Measurements from ENCODE around the gene SYNE1. TPM values are rescaled to one million over a fixed set of nuclear protein-coding genes. Genes with fewer than 3 reads are reported as not detected.

SYNE1 gene
- total and polyA plus RNA-seq, 2 of the 8 experiments (the other 6 are each of a cell fraction or from before 2014, with no cell fraction given), result 2.8 to 5.5 TPM

DNA sequence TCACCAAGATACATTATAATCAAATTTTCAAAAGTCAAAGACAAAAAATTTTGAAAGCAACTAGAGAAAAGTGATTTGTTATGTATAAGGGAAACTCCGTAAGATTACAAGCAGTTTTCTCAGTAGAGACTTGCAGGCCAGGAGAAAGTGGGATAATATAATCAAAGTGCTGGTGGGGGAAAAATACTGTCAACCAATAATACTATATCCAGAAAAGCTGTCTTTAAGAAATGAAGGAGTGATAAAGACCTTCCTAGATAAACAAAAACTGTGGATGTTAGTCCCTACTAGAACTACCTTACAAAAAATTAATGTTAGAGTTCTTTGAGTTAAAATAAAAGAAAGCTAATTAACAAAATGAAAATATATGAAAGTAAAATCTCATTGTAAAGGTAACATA lies 79.7 kb downstream of the SYNE1 start:
- Histone ChIP-seq H2BK15ac (ENCODE audit: low read length) (no peak overlapping the region), H3K4me1 (replicated peaks in 1 of 4; ENCODE audit: control insufficient read depth in 3 of 4, insufficient read depth in 4 of 4, low read length in 3 of 4) (no peaks in the 10 kb centered on the region), H3K27ac (ENCODE audit: low read depth, low read length) (no peak overlapping the region), H4K20me1 (replicated peaks in 1 of 2; ENCODE audit: control insufficient read depth in 1 of 2, insufficient read depth in 2 of 2, low read length in 2 of 2) (no peaks in the 10 kb centered on the region), H3K79me1 (ENCODE audit: low read depth, low read length) (no peaks in the 10 kb centered on the region), H3K23me2 (ENCODE audit: low read depth, low read length) (no peaks in the 10 kb centered on the region), H3K9ac (replicated peaks in 1 of 4; ENCODE audit: extremely low read depth in 1 of 4, low read depth in 3 of 4, low read length in 3 of 4) (no peak overlapping the region), H2BK120ac (replicated peaks; ENCODE audit: low read depth, low read length) (no peak overlapping the region), H3K4ac (replicated peaks; ENCODE audit: insufficient read length, low read depth, low read length) (no peak overlapping the region), H3K56ac (replicated peaks; ENCODE audit: insufficient read length, low read depth, low read length) (no peak overlapping the region), H2BK12ac (ENCODE audit: low read depth, low read length) (no peak overlapping the region), H3K4me2 (ENCODE audit: insufficient read depth in 1 of 2, low read depth in 2 of 2, low read length in 2 of 2) (no peak overlapping the region), H2BK20ac (ENCODE audit: low read length) (no peak overlapping the region), H3K27me3 (replicated peaks in 1 of 4; ENCODE audit: control insufficient read depth in 3 of 4, extremely low read depth in 1 of 4, insufficient read depth in 3 of 4, low read length in 3 of 4) (no peaks in the 10 kb centered on the region), H3K14ac (ENCODE audit: insufficient read length) (no peak overlapping the region), H4K5ac (ENCODE audit: insufficient read length, low read depth, low read length) (no peak overlapping the region), H3K23ac (ENCODE audit: insufficient read length) (no peak overlapping the region), H3K4me3 (ENCODE audit: extremely low read depth in 1 of 4, insufficient read depth in 2 of 4, low read depth in 3 of 4, low read length in 4 of 4) (no peak overlapping the region), H3K79me2 (ENCODE audit: control insufficient read depth in 1 of 2, insufficient read depth in 2 of 2, low read length in 2 of 2) (no peaks in the 10 kb centered on the region), H2AFZ (ENCODE audit: low read length) (no peak overlapping the region), H3K36me3 (ENCODE audit: control insufficient read depth in 2 of 4, insufficient read depth in 4 of 4, low read length in 3 of 4) (no peaks in the 10 kb centered on the region), H4K8ac (ENCODE audit: extremely low read depth, insufficient read depth, low read length) (no peak overlapping the region), H2AK5ac (ENCODE audit: low read depth, low read length) (no peak overlapping the region), H2BK5ac (ENCODE audit: low read depth, low read length) (no peak overlapping the region), H4K91ac (replicated peaks; ENCODE audit: insufficient read length, low read length) (no peak overlapping the region), H3K18ac (ENCODE audit: extremely low read depth, low read length) (no peak overlapping the region), H3K9me3 (ENCODE audit: insufficient read depth in 2 of 2, low read depth in 1 of 2, low read length in 1 of 2) (no peaks in the 10 kb centered on the region)
- TF ChIP-seq RBBP5 (IDR thresholded peaks at IDR 0.05; ENCODE audit: borderline replicate concordance, low read depth, low read length) (no peak), CEBPB (IDR thresholded peaks at IDR 0.05; ENCODE audit: low read depth, low read length) (no peak), HDAC6 (IDR thresholded peaks at IDR 0.05; ENCODE audit: low read depth, low read length) (no peak), HDAC2 (IDR thresholded peaks at IDR 0.05; ENCODE audit: borderline replicate concordance in 1 of 2, low read depth in 2 of 2, low read length in 2 of 2) (no peak), RFX5 (IDR thresholded peaks at IDR 0.05; ENCODE audit: borderline replicate concordance, low read depth, low read length) (no peak), GABPA (IDR thresholded peaks at IDR 0.05; ENCODE audit: borderline replicate concordance, insufficient read depth, low read length) (no peak), RXRA (IDR thresholded peaks at IDR 0.05; ENCODE audit: insufficient read depth, low read depth, low read length) (no peak), NRF1 (IDR thresholded peaks at IDR 0.05; ENCODE audit: low read depth, low read length) (no peak), SIRT6 (IDR thresholded peaks at IDR 0.05; ENCODE audit: low read length) (no peak), MAFK (IDR thresholded peaks at IDR 0.05; ENCODE audit: low read depth, low read length) (no peak), KDM1A (IDR thresholded peaks at IDR 0.05; ENCODE audit: borderline replicate concordance, low read length) (no peak), SP1 (IDR thresholded peaks at IDR 0.05; ENCODE audit: low read depth, low read length) (no peak)
- CTCF ChIA-PET (ENCODE audit: partially characterized antibody), result interaction anchor here (1.0 to 2.1 kb wide), 4 partner anchors 22 to 112 kb away, joined by 4 to 9 read pairs (median 6); no protein-coding TSS in a partner anchor
- FAIRE-seq, result no peak
- POLR2A ChIA-PET (ENCODE audit: partially characterized antibody), result no interaction called here
- DNase-seq (ENCODE audit: low read depth in 1 of 2, low spot score in 2 of 2), result no peak
- 100% methylated on average over 1 of the region's 1 CpG; no CpG with 5 or more reads in 1 of the 2 experiments for WGBS, 2 experiments (ENCODE audit: extremely low coverage in 1 of 2, insufficient coverage in 1 of 2, insufficient read length in 1 of 2, insufficient replicate concordance in 2 of 2, low coverage in 1 of 2, low lambda C conversion rate in 2 of 2, missing lambda C conversion rate in 1 of 2)

All from H1 (cell line).